Peyer's patch (tissue), 4 donors: ENCODE data around the gene ATRN. TPM values are rescaled to one million over a fixed set of nuclear protein-coding genes. Genes with fewer than 3 reads are reported as not detected.

ENCODE experiments used
- DNase-seq, 3 donors: peaks; one replicate each; pipeline ENCODE4 v3.0.0-alpha.2; 2017 to 2019
- H3K27ac ChIP-seq, 4 donors: fragments of 200-600 bp; sonication (generic); one replicate each; pipeline ENCODE4 v1.5.1; 2016 to 2019
- H3K27me3 ChIP-seq, 2 donors: fragments of 200-600 bp; sonication (generic); one replicate each; pipeline ENCODE4 v1.5.1; 2019
- H3K36me3 ChIP-seq, 3 donors: fragments of 200-600 bp; sonication (generic); one replicate each; pipeline ENCODE4 v1.5.1; 2016 to 2019
- H3K4me1 ChIP-seq, 4 donors: fragments of 200-600 bp; sonication (generic); one replicate each; pipeline ENCODE4 v1.5.1; 2016 to 2019
- H3K4me3 ChIP-seq, 4 donors: fragments of 200-600 bp; sonication (generic); 1 replicate in 3 of 4; 2 replicates in 1 of 4; pipeline ENCODE4 v1.5.1; 2016 to 2019; ENCODE audit warnings: mild to moderate bottlenecking in 1 of 4
- H3K9me3 ChIP-seq, 4 donors: fragments of 200-600 bp; sonication (generic); one replicate each; pipeline ENCODE4 v1.5.1; 2016 to 2019; ENCODE audit warnings: mild to moderate bottlenecking in 1 of 4
- CTCF ChIP-seq, 6 experiments: fragments of 450-650 bp in 4 of 6; fragments of 200-600 bp in 2 of 6; sonication (generic) in 1 of 6; IDR thresholded peaks; one replicate each; pipeline ENCODE4 v1.5.1; 2017 to 2019; ENCODE audit warnings: antibody characterized with exemption in 6 of 6, mild to moderate bottlenecking in 3 of 6, moderate library complexity in 1 of 6
- POLR2A ChIP-seq, 2 donors: fragments of 450-650 bp; IDR thresholded peaks; one replicate each; pipeline ENCODE4 v1.5.1; 2017; ENCODE audit warnings: antibody characterized with exemption in 2 of 2, mild to moderate bottlenecking in 2 of 2, moderate library complexity in 2 of 2
- total RNA-seq, 4 donors: library from RNA; depleted of rRNA; stranded (reverse); fragments of >200 nt; gene quantifications; one replicate each; pipeline ENCODE4 v1.1.0, GENCODE V29; 2016

Gene ATRN
- total RNA-seq, 4 donors from 2014 or later, result 14.9 to 99.5 (median 54.9) TPM

- no peak for DNase-seq
Measured at GRCh38 chr20:3553663-3554062, 82.8 kb downstream of the ATRN start.

GRCh38 chr20:3557237-3557785 is 86.5 kb downstream of the ATRN start:
- DNase-seq, result no peak
- no peaks in the 10 kb centered on the region for H3K9me3 ChIP-seq
- H3K4me1 ChIP-seq, result no peaks in the 10 kb centered on the region
- H3K36me3 ChIP-seq, result peaks cover 0 to 30% (median 0%) of the 10 kb centered on the region in 3 donors
- TF ChIP-seq POLR2A (IDR thresholded peaks at IDR 0.05), result no peak
- no peak for TF ChIP-seq CTCF (IDR thresholded peaks at IDR 0.05)
- no peak overlapping the region for H3K27ac ChIP-seq
- no peaks in the 10 kb centered on the region for H3K27me3 ChIP-seq
- no peak overlapping the region for H3K4me3 ChIP-seq

More at GRCh38 chr20:3553663-3554062, 82.8 kb downstream of the ATRN start:
- Histone ChIP-seq H3K4me3 (no peak overlapping the region), H3K9me3 (no peaks in the 10 kb centered on the region), H3K4me1 (no peaks in the 10 kb centered on the region), H3K27me3 (no peaks in the 10 kb centered on the region), H3K36me3 (peaks cover 0 to 39% (median 0%) of the 10 kb centered on the region in 3 donors), H3K27ac (no peak overlapping the region)
- TF ChIP-seq POLR2A (IDR thresholded peaks at IDR 0.05), result no peak
- no peak for TF ChIP-seq CTCF (IDR thresholded peaks at IDR 0.05)

- H3K36me3 ChIP-seq, result peaks cover 0 to 33% (median 0%) of the 10 kb centered on the region in 3 donors
- no peaks in the 10 kb centered on the region for H3K27me3 ChIP-seq
- H3K4me1 ChIP-seq, result no peaks in the 10 kb centered on the region
- no peak overlapping the region for H3K4me3 ChIP-seq
- no peak for DNase-seq
- H3K27ac ChIP-seq, result no peak overlapping the region
- H3K9me3 ChIP-seq, result no peaks in the 10 kb centered on the region
- TF ChIP-seq CTCF (IDR thresholded peaks at IDR 0.05), result no peak
- TF ChIP-seq POLR2A (IDR thresholded peaks at IDR 0.05), result no peak
Measured at GRCh38 chr20:3559231-3559630, 88.4 kb downstream of the ATRN start.

DNA sequence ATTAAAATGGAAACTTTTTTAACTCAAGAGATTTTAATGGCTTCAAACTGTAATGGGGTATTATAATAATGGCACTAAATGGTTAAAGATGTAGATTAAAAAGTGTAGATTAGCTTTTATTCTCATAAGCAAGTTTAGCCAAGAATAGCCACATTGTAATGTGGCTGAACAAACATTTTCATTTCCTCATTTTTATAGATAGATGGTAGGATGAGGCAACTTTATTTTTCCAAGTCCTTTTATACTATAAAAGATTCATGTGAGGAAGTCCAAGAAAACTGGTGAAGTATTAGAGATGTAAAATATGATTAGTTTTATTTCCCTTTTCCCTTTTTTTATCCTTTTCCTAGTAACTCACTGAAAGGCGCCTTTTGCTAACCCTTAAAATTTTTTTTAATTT is 88.8 kb downstream of the ATRN start:
- TF ChIP-seq CTCF (IDR thresholded peaks at IDR 0.05) (no peak), POLR2A (IDR thresholded peaks at IDR 0.05) (no peak)
- DNase-seq, result no peak
- Histone ChIP-seq H3K27me3 (no peaks in the 10 kb centered on the region), H3K4me1 (no peaks in the 10 kb centered on the region), H3K36me3 (peaks cover 0 to 33% (median 0%) of the 10 kb centered on the region in 3 donors), H3K4me3 (no peak overlapping the region), H3K27ac (no peak overlapping the region), H3K9me3 (no peaks in the 10 kb centered on the region)

DNA sequence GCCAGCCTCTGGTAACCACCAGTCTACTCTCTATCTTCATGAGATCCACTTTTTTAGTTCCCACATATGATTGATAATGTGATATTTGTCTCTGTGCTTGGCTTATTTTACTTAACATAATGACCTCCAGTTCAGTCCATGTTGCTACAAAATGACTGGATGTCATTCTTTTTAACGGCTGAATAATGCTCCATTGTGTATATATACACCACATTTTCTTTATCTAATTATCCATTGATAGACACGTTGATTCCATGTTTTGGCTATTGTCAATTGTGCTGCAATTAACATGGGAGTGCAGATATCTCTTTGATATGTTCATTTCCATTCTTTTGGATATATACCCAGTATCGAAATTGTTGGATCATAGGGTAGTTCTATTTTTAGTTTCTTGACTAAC is 89.3 kb downstream of the ATRN start:
- Histone ChIP-seq H3K4me1 (no peaks in the 10 kb centered on the region), H3K9me3 (no peaks in the 10 kb centered on the region), H3K27me3 (no peaks in the 10 kb centered on the region), H3K27ac (no peak overlapping the region), H3K36me3 (peaks cover 0 to 37% (median 0%) of the 10 kb centered on the region in 3 donors), H3K4me3 (no peak overlapping the region)
- TF ChIP-seq POLR2A (IDR thresholded peaks at IDR 0.05) (no peak), CTCF (IDR thresholded peaks at IDR 0.05) (no peak)
- no peak for DNase-seq

- TF ChIP-seq POLR2A (IDR thresholded peaks at IDR 0.05) (no peak), CTCF (IDR thresholded peaks at IDR 0.05) (no peak)
Measured at GRCh38 chr20:3560578-3560977, 89.8 kb downstream of the ATRN start.

More at GRCh38 chr20:3560578-3560977, 89.8 kb downstream of the ATRN start:
- no peaks in the 10 kb centered on the region for H3K27me3 ChIP-seq
- DNase-seq, result no peak
- H3K36me3 ChIP-seq, result peaks cover 0 to 37% (median 0%) of the 10 kb centered on the region in 3 donors
- no peaks in the 10 kb centered on the region for H3K9me3 ChIP-seq
- H3K4me3 ChIP-seq, result no peak overlapping the region
- no peaks in the 10 kb centered on the region for H3K4me1 ChIP-seq
- no peak overlapping the region for H3K27ac ChIP-seq
